Fibroblast of peridontal ligament (primary cell): ENCODE data around the gene HOXA10.
A peak's percentile ranks its signal among the peaks of the same experiment; 100 is the strongest.

ENCODE experiments used
- DNase-seq: peaks from one replicate; pipeline ENCODE4 v3.0.0-alpha.2; 2010; ENCODE audit errors: extremely low read depth

Gene HOXA10

DNA sequence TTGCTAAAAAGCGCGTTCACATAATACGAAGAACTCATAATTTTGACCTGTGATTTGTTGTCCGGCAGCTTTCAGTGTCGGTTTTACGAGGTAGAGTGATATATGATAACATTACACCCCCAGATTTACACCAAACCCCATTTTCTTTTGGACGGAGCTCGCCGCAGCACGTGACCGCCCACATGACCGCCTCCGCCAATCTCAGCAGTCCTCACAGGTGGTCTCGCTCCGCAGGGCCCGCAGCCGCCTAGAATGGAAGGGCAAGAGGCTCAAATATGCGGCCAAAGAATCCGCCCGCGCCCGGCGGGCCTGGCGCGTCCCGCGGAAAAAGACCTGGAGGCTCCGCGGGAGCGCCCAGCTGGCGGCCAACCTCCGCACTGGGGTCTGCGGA is 17.6 kb downstream of the HOXA10 start, which contains the start of gene HOXA7:
TSS of gene HOXA7 (minus strand) at position 168 of the 391 bp plus-strand sequence. CDS start at position 38, 130 bp downstream.
- no peak for DNase-seq

DNA sequence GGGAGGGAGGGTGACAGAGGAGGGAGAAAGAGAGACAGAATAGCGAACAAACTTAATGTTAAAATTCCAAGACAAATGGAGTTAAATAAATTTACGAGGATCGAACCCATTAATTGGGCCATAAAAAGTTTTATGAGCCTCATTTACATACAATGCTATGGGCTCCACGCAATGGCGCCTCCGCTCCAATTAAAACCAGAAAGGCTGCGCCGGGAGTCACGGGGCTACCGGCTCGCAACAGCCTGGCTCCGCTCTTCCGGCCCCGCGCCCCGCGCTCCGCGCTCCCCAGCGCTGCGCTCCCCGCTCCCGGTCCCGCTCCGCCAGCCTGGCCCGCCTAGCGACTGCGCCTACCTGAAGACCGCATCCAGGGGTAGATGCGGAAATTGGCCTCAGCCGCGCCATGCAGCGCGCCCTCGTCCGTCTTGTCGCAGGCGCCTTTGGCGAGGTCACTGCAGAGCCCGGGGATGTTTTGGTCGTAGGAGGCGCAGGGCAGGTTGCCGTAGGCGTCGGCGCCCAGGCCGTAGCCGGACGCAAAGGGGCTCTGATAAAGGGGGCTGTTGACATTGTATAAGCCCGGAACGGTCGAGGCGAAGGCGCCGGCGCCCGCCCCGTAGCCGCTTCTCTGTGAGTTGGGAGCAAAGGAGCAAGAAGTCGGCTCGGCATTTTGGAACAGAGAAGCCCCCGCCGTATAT is 18.2 kb downstream of the HOXA10 start:
- DNase-seq, result no peak

DNA sequence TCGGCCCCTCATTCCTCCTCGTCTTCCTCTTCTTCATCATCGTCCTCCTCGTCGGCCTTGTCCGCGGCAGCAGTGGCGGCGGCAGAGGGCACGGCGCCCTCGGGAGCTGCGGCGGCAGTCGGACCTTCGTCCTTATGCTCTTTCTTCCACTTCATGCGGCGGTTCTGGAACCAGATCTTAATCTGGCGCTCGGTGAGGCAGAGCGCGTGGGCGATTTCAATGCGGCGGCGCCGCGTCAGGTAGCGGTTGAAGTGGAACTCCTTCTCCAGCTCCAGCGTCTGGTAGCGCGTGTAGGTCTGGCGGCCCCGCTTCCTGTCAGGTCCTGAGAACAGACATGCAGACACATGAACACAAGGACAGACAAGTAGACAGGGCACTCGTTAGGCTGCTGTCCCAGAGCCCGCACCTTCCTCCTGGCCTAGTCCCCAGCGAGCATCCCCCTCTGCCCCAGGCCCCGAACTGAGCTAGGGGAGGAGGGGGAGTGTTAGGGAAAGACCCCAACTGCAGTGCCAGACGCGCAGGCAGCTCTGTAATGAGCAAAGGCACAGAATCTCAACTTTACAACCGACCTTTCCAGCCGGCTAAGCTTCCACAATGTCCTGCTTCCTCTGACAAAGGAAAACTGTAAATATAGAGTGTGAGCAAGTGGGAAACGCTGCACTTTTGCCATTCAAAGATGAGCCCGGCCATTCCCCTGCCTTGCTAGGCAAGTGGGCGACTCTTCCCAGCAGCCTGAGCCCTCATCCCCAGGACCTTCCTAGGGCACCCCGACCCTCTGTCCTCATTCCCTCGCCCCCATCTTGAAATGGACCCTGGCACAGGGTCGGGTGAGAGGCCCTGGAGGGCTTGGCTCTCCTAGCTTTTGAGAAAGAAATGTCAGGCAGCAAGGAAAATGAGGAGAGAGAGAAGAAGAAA is 19.0 kb downstream of the HOXA10 start:
- DNase-seq, result no peak

DNA sequence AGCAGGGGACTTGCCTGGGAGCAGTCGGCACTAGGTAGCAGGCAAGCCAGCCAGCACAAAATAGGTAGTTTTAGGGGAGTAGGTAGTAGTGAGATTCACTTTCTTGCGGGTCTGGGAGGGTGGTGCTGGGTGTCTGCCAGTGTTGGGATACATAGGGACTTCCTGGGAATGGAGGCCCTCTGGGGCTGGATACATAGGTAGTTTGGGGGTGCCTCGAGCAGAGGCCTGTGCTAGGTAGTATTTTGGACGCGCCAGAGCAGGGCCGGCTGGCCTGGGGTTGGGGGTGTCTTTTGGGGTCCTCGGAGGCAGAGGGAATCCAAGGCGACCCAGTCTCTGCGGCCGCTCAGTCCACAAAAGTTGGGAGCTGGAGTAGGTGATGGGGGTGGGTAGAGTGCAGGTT is 19.8 kb downstream of the HOXA10 start:
- no peak for DNase-seq

DNA sequence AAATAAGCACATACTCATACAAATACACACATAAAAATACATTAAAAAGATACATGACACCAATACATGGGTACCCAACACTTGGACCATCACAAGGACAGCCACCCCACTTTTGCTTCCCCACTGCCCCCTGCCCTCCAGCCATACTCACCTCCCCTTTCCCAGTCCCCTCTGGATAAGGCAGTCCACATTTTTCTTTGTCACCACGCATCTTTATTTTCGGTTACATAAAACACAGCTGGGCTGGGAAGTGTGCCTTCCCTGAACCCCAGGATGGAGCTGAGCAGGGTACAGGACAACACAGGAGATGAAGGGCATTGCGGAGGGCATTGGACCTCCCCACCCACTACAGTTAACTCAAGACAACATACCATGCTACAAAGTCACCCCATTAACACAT is 20.6 kb downstream of the HOXA10 start:
- no peak for DNase-seq

DNA sequence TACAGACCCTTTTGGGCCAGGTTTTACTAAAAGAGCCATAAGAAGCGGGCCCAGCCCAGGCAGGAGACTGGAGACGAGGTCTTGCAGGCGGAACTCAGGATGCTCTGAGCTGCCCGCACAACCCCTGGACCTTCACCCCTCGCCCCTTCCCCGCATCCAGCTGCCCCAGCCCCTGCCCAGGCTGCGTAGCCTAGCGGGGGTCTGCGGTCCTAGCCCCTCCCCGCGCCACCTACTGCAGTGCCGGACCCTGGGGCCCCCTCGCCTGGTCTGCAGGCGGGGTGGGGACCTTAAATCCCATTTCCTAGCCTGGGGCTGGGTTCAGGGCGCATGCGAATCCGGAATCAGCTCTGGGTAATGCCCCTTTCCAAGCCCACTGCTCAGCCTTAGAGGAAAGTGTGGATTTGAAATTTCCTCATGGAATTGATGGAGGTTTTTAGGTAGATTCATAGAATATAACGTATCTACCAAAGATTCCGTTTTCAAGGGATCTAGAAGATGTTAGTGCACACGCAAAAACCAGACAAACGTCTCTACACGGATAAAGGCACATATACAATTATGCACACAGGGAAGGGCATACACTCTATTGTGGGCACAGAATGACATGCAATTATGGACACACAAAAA is 21.2 kb downstream of the HOXA10 start:
- no peak for DNase-seq

DNA sequence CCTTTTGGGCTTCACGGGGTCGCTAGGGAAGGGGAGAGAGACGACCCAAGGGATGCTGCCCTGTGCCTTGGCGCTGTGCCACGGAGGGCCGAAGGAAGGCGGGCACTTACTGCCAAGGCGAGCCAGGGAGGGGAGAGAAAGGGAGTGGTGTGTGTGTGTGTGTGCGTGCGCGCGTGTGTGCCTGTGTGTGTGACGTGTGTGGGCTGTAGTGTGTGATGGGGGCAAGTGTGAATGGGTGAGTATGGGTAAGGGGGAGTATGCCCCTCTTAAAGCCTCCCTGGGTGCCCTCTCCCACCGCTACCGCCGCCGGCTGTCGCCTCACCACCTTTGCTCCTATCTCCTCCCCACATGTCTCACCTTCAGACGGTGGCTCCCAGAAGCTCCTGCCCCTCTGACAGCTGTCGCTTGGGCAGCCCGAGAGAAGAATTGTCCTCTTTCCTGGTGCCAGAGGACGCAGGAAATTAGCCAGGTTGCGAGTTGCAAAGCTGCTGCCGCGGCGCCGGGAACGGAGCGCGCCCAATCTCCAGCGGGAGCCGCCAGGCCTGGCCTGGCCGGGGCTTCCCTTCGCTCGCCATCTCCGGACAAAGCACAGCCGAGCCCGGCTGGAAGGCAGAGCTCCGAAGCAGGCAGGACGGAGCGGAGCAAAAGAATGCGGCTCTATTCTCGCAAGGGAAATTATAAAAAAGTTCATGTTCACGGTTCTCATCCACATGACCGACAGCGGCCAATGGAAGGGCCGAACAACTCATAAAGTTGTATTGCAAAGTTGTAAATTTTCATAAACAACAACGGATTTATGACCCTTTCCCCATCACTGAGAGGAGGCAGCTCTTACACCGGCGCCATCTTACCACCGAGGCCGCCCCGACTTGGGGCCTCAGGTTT is 21.9 kb downstream of the HOXA10 start, which contains the start of gene HOXA3:
TSS of gene HOXA3 (minus strand) at position 653 of the 885 bp plus-strand sequence. CDS start 41,943 bp downstream, outside the sequence.
- no peak for DNase-seq

DNA sequence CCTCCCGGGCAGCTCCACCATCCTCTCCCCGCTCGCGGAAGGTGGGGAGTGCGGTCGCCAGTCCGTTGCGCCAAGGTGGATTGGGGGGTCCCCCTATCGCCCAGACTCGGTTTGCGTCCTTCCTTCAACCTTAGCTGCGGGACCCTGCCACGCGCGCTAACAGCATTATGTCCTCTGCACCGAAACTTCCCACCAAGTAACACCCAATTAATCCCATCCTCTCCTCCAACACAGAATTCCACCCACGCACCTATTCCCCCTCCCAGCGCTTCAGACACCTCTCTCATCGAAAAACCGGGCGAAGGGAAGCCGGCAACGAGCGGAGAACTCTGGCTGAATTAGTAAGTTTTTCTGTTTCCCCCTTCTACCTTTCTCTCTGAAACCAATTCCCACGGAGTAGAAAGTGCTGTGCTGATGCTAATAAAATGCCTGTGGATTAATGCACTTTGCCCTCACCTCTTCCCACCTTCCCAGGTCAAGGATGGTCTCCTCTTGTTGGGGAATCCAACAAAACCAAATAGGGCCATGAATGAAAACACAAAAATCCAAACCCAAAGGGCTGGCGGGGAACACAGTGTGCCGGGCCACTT is 22.7 kb downstream of the HOXA10 start:
- DNase-seq, result no peak

DNA sequence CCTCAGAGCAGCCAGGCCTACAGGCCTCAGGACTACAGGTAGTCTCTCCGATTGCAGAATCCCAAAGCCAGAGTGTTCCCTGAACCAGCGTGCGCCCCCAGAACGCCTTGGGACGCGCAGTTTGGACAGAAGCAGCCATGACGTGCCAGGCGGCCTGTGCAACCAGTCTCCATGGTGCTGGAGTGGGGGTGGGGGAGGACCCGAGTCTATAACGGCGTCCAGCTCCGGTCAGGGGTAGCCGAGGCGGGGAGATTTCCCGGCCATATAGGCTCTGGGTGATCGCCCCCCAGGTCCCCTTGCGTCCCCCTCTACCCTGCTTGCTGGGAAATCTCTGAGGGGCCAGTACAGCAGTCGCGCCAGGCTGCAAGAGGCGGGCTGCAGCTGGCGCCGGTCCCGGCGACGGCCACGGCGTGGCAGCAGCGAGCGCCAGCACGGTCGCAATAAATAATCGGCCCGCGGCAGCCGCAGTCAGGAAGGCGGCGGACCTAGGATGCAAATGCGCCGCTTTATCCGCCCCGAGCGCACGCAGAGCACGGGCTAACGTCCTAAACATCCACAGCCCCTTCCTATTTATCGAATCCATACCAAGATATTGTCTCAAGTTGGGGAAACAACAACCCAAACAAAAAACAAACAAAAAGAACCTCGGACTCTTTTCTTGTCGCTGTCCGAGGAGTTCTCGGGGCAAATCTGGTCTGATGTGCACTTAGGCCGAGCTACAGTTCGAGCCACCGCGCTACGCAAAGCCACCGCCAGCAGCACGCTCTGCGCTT is 23.4 kb downstream of the HOXA10 start:
- peak; percentile 24 for DNase-seq

DNA sequence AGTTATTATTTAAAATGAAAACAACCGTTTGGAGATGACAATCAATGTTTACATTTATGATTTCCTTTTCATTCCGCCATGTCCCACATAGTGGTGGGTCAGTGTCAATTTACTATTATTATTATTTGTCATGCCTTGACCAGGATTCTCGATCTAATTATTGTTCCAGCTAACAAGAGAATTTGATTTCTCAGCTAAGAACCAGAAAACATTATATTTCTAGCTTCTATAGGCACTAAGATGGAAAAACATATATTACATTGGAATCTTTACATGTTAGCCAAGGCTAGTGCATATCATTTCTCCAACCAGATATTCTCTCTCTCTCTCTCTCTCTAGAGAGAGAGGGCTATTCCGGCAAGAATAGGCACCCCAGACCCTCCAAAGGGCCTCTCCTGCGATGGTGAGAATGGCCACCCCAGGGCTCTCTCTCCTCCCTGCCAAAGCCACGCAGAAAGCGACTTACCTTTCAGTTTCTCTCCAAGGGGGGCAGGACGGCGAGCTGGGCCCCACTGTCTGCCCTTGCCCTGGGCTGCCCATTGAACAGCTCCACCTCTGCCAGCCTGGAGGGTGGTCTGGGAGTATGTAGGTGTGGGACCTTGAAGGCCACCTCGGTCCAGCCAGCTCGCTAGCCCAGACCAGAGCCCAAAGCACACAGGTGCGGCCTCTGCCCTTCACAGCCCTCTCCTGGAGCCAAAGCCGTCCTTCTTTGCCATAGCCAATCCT is 24.1 kb downstream of the HOXA10 start:
- no peak for DNase-seq

DNA sequence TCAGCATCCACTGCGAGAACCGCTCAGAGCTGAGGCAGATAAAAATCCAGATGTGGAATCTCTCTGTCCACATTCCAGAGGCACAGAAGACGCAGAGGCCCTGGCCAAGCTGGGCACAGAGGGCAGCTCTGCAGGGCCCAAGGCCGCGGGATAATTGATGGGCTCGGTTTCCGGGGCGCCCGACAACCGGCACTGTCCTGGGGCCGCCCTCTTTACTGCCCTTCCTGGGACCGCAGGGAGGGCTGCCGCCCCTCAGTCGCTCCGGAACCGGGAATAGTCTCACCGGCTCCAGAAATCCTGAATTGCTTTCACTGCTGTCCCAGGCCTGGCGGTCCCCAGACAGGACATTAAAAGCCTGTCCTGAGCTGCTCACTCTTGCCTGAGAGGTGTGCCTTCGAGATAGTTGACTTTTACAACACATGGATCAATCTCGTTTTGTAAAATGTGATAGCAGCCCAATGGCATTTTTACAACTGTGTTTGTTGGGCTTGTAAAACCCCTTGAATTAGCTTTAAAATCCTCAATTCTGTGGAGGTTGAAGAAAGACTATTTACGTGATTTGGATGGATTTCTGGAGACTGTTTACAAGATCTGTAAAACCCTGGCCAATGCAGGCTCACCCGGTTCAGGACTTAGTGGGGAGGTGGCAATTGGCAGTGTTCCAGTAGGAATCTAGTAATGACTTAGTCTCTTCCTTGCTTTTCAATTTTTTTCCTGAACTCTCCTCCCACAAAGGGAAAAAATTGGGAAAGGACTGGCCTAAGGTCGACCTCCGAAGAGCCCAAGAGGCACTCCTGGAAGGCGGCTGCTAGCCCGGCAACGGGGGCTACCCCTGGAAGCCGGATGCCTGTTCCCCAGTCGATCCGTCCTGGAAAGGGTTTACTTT is 25.1 kb downstream of the HOXA10 start:
- no peak for DNase-seq

DNA sequence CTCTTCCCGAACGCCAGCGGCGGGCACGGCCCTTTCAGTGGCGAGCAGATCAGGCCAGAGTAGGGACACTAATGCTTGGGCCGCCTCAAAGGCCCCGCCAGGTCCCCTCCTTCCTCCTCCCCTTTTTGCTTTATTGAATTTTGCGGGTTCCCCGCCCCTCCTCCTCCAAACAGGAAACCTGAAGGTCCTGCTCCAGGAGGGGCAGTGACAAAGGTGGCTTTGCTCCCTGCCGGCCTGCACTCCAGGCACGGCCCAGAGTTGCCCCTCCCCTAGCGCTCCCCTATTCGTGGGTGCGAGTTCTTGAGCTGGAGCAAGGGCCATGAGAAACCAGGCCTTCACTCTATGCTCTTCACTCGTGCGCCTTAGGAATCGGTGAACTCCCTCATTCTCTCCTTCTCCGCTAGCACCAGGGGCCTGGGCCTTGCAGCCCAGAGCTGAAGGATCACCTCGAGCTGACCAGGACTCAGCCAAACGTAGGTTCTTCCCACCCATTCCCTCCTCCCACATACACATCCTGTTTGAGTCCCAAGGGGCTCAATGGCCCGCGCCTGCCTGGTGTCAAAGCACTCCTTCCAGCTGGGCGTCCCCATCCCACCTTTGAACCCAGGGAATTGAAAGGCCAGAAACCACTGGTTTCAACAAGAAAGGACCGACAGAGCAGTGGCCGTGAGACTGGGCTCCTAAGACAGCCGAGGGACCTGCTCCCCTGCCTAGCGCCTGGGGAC is 25.9 kb downstream of the HOXA10 start:
- no peak for DNase-seq

DNA sequence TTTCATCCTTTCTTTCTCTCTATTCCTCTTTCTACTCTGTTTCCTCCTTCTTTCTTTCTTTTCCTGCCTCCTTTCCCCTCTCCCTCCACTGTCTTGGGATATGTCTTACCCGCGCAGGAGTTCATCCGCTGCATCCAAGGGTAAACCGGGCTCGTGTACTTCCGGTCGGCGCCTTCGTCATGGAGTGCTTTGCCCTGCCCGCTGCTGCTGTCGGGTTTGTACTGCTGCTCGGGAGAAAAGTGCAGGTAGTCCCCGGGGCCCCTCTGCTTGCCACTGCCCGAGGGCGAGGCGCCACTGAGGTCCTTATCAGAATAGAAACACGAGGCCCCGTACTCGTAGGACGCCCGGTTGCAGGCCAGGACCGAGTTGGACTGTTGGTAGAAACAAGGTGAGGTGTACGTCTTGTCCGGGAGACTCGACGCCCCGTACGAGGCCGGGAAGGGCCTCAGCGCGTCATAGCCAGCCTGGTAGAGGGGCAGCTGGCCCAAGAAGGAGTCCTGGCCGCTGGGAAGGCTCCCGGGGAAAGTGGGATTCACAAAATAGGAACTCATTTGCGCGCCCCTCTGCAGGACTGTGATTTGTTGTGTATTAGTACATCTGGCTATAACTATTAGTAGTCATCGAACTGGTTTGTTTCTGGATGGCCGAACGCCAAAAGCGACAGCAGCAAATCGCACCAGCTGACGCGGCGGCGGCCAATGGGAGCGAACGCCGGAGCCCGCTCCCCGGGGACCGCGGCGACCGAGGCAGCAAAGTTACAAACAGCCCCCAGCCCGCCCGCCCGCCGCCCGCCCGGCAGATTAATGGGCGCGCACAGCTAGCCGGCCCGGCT is 26.7 kb downstream of the HOXA10 start, which contains the start of gene HOXA6:
TSS of gene HOXA6 (minus strand) at position 576 of the 832 bp plus-strand sequence. CDS start at position 551, 25 bp downstream.
- no peak for DNase-seq

DNA sequence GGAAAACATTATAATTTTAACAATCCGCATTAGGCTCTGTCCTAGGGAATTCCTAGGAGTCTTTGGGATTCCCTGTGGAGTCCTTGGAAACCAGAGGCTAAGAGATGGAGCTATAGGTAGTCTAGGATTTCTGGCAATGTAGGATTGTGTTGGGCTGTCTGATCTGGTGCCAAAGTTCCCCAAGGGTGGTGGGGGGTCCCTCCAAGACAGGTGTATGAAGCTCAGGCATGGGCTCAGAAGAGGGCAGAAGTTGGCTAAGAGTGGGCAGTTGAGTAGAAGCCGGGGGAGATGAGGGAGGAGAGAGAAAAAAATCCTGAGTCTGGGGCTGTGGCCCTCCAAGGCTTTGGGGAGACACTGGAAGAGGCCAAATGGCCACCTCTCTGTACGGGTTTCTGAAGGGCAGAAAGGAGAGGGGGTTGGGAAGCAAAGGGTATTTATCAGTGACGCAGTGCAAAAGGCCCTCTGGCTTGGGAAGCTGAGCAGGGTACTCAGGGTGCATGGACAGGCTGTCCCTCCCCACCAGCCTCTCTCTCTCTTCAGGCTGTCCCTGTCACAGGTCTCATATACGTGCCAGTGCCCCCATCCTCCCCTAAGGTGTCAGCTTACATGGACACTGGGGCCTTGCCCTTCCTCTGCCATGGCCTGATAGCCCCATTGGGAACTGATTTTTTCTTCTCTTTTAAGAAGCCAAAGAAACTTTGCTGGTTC is 27.5 kb downstream of the HOXA10 start:
- no peak for DNase-seq

DNA sequence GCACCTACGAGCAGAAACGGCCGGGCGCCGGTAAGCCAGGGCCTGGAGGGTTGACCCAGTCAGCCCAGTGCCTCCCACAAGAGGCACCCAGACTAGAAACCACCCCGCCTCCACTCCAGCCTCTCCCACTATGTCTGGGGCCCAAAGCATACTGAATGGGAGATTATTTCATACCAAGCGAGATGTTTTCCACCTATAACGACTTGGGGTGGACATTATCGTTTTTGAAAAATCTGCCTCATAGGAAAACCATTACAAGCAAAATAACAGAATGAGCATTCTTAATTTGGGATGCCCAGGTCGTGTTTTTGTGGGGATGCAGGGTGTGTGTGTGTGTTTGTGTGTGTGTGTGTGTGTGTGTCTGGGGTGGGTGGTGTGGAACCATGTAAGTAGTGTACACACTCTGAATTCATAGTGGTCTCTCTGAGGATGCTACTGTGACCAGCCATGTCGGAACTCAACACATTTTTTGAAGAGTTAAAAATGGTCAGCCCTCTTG is 28.2 kb downstream of the HOXA10 start:
- no peak for DNase-seq
